Muscle layer of duodenum (tissue), 2 donors: ENCODE measurements around the gene OR2AT4.
"Not testable (repeated sequence)": the region's sequence is repeated elsewhere in the genome, so short reads cannot be mapped to it uniquely, and the experiment has no call there.

Experiments used
- H3K27ac ChIP-seq: one replicate; pipeline ENCODE4 v1.7.0; 2013; ENCODE audit warnings: mild to moderate bottlenecking, low read length
- H3K27me3 ChIP-seq: one replicate; pipeline ENCODE4 v1.7.0; 2013; ENCODE audit warnings: low read depth, mild to moderate bottlenecking, control low read depth, low read length
- H3K36me3 ChIP-seq, 2 donors: one replicate each; pipeline ENCODE4 v1.7.0; 2013; ENCODE audit warnings: low read length in 2 of 2, control low read depth in 1 of 2, mild to moderate bottlenecking in 1 of 2; ENCODE audit not compliant: insufficient read depth in 2 of 2, control insufficient read depth in 1 of 2
- H3K4me1 ChIP-seq, 2 donors: one replicate each; pipeline ENCODE4 v1.7.0; 2013; ENCODE audit warnings: low read length in 2 of 2, mild to moderate bottlenecking in 2 of 2, control low read depth in 1 of 2, moderate library complexity in 1 of 2; ENCODE audit not compliant: insufficient read depth in 2 of 2, control insufficient read depth in 1 of 2
- H3K4me3 ChIP-seq, 2 donors: one replicate each; pipeline ENCODE4 v1.7.0; 2013; ENCODE audit warnings: low read length in 2 of 2, low read depth in 1 of 2, mild to moderate bottlenecking in 1 of 2
- H3K9me3 ChIP-seq, 2 donors: one replicate each; pipeline ENCODE4 v1.7.0; 2013; ENCODE audit warnings: low read length in 2 of 2, control low read depth in 1 of 2, mild to moderate bottlenecking in 1 of 2; ENCODE audit not compliant: control insufficient read depth in 1 of 2
- donor health status: healthy.

OR2AT4 gene

DNA sequence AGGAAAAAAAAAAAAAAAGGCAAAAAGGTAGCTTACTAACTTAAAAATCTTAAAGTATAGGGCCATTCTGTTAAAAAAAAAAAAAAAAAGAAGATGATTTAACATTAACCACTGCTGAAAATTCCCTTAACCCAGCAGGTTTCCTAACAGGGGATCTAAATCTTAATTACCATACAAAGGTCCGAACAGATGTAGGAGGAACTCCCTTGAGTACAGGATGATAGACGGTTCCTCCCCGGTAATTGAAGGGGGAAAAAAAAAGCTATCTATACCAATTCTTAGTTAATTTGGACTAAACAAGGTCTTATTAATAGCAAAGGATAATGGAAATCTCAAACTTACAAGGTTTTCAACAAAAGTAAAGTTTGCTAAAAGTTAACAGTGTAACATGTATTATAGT is 54.9 kb downstream of the OR2AT4 start:
- not testable (repeated sequence) for H3K27ac ChIP-seq, H3K4me3 ChIP-seq, H3K9me3 ChIP-seq, H3K27me3 ChIP-seq, H3K4me1 ChIP-seq, H3K36me3 ChIP-seq

GRCh38 chr11:75041263-75041662 is 55.4 kb downstream of the OR2AT4 start:
- Histone ChIP-seq H3K27ac (no peak overlapping the region), H3K4me3 (no peak overlapping the region), H3K4me1 (no peaks in the 10 kb centered on the region), H3K9me3 (no peaks in the 10 kb centered on the region), H3K27me3 (no peaks in the 10 kb centered on the region), H3K36me3 (no peaks in the 10 kb centered on the region)

GRCh38 chr11:75040167-75040770 is 56.4 kb downstream of the OR2AT4 start:
- no peaks in the 10 kb centered on the region for H3K9me3 ChIP-seq
- no peaks in the 10 kb centered on the region for H3K36me3 ChIP-seq
- no peak overlapping the region for H3K4me3 ChIP-seq
- no peaks in the 10 kb centered on the region for H3K27me3 ChIP-seq
- no peak overlapping the region for H3K27ac ChIP-seq
- no peaks in the 10 kb centered on the region for H3K4me1 ChIP-seq

DNA sequence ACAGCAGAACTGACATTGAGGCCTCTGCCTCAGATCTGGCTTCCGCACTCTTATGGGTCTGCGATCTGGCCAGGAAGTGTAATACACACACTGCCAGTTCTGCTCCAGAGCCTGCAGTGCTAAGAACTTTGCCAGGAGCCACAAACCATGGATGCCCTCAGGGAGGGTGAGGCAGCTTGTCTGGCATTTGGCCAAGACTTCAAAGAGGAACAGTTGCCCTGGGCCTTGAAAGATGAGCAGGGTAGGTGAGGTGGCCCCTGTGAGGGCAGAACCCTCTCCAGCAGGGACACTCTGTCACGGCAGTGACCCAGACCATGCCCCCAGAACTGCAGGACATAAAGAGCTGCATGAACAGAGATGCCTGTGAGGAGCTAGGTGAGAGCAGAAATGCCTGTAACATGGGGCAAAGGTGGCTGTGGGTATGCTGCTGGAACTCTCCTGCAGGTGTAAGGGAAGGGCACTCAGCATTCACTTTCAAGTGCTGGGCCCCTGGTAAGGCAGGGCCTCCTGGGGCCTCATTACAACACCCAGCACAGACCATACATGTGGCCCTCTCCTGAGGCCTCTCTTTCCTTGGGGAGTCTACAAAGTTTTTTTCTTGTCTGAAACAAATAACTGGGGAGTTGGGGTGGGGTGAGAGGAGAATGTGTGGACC is 60.6 kb downstream of the OR2AT4 start:
- Histone ChIP-seq H3K27ac (no peak overlapping the region), H3K9me3 (no peaks in the 10 kb centered on the region), H3K4me3 (no peak overlapping the region), H3K36me3 (no peaks in the 10 kb centered on the region), H3K4me1 (no peaks in the 10 kb centered on the region), H3K27me3 (no peaks in the 10 kb centered on the region)

- no peak overlapping the region for H3K4me3 ChIP-seq
- no peaks in the 10 kb centered on the region for H3K9me3 ChIP-seq
- no peaks in the 10 kb centered on the region for H3K4me1 ChIP-seq
- H3K27ac ChIP-seq: no peak overlapping the region
- no peaks in the 10 kb centered on the region for H3K36me3 ChIP-seq
- H3K27me3 ChIP-seq: no peaks in the 10 kb centered on the region
Observed at GRCh38 chr11:75035256-75035655, 61.4 kb downstream of the OR2AT4 start.

GRCh38 chr11:75033916-75034315 is 62.8 kb downstream of the OR2AT4 start:
- Histone ChIP-seq H3K9me3 (no peaks in the 10 kb centered on the region), H3K36me3 (no peaks in the 10 kb centered on the region), H3K4me1 (no peaks in the 10 kb centered on the region), H3K27ac (no peak overlapping the region), H3K4me3 (no peak overlapping the region), H3K27me3 (no peaks in the 10 kb centered on the region)

DNA sequence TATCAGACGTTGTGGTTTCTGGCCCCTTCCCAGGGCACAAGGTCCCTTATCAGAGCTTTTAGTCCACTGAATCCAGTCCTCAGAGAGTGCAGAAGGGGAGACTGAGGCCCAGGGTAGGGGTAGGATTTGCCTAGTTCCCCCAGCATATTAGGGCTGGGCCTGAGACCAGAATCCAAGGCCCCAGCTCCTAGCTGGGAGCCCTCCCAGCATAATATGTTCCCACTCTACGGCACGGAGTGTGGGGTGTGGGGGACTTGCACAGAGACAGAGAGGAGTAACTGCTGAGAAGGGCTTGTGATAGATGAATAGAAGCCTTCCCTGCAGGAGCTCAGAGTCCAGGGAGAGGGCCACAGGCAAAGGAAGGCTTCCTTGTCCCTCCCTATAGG is 64.1 kb downstream of the OR2AT4 start:
- Histone ChIP-seq H3K27me3 (no peaks in the 10 kb centered on the region), H3K9me3 (no peaks in the 10 kb centered on the region), H3K36me3 (no peaks in the 10 kb centered on the region), H3K27ac (no peak overlapping the region), H3K4me1 (no peaks in the 10 kb centered on the region), H3K4me3 (no peak overlapping the region)

DNA sequence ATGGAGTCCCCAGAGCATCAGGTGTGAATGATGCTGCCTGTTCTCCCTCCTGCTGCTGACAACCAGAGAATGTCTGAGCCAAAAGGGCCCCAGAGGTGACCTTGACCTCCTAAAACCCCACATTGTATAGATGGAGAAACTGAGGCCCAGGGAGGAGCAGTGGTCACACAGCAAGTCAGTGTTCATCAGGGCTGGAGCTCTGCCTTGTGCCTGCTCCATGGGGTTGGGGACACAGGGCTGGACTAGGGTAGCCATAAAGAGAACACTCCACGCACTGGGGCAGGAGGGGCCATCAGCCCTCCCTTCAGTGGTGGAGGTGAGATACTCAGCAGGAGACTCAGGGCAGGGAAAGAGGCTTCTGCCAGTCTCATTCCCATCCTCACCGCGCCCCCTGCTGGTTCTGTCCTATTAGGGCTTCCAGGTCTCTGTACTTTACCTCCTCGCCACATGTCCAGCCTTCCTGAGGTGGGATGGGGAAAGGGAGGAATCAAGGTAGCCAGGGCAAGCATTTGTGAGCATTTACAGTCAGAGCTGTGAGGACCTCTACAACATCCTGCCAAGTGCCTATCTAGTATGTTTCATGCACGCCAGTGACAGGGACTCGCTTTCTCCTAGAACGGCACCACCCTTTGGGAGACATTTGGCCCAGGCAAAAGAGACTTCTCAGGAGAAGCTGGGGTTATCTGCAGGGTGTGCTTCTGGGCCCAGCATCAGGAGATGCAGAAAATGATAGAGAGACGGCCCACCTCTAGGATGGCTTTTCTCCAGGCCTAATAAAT is 64.7 kb downstream of the OR2AT4 start:
- H3K9me3 ChIP-seq: no peaks in the 10 kb centered on the region
- no peaks in the 10 kb centered on the region for H3K4me1 ChIP-seq
- no peaks in the 10 kb centered on the region for H3K27me3 ChIP-seq
- no peak overlapping the region for H3K27ac ChIP-seq
- H3K36me3 ChIP-seq: no peaks in the 10 kb centered on the region
- no peak overlapping the region for H3K4me3 ChIP-seq
